NK-92 (cell line): Measurements from ENCODE around the gene SYT12.

Experiments used
- DNase-seq: peaks from one replicate; lab custom pipeline; 2025; ENCODE audit not compliant: unreplicated experiment; lab: John Stamatoyannopoulos, UW

The SYT12 gene

DNA sequence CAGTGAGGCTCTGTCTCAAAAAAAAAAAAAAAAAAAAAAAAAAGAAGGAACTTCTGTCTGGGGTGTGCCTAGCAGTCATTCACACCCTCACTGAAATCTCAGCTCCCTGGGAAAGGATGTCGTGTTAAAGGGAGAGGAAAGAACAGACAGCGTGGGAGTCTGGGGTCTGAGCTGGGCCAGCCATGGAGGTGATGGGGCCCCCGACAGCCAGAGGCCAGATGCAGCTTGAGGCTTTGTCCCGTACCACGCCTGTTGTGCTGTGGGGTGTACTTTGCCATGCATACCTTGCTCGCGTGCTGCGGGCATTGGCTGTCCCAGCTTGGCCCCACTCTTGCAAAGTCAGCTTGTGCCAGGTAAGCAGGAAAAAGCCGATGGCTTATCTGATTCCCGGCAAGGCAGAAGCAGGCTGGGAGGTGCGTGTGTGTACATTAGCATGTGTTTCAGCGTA, 4.6 kb downstream of the SYT12 start:
- no peak for DNase-seq

DNA sequence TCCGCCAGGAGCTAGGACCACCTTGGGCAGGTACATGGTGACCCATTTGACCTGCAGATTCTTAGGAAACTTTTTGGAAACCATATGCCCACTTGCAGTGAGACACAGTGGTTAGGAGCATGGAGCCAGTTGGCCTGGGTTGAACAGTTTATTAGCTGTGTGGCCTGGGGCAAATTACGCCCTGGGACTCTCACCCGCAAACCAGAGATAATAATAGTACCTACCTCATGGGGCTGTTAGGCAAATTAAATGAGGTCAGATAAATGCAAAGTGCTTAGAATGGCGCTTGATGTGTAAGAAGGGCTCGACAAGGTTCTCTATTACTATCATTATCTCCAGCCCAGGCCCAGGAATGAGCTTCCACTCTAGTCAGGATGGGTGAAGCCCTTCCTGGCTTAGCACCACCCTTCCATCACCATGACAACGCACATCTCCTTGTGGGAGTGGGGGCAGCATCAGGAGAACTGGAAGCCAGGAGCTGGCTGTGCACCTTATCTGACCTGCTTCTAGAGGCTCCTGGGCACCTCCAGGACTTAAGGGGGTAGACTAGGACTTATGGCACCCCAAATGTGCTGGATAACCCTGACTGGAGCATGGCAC, 5.1 kb downstream of the SYT12 start:
- DNase-seq: no peak

GRCh38 chr11:67029146-67029545, 6.2 kb downstream of the SYT12 start:
- DNase-seq: no peak

GRCh38 chr11:67030976-67031375, 8.0 kb downstream of the SYT12 start:
- no peak for DNase-seq

DNA sequence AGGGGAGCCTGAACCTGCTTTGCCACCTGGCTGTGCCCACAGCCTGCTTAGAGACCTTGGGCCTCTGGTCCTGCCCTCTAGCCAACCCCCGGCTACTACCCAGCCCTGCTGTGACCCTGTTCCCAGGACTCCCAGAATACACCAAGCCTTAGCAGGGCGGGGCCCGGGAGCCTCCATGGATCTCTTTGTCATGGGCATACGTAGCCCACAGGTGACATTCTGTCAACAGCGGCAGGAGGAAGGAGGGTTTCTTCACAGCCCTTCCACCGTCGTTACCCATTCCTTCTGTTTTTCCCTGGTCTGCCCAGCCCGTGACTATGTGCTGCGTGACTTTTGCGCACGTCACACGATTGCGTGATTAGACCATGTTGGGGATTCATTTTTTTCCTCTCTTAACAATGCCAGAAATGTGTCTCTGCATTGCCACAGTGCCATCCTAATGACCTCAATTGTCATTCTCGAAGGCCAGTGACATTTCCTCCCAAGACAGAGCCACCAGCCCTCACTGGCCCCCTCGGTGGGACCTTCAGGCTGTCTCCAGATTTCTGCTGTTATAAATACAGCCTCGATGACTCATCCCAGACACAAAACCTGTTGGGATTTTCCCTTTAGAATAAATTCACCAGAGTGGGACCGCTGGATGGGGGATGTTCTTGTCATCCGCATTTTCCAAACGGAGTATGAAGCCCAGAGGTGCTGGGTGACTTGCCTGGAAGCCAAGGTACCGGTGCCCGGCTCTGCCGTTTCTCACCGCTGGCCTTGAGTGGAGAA, 9.0 kb downstream of the SYT12 start:
- no peak for DNase-seq

DNA sequence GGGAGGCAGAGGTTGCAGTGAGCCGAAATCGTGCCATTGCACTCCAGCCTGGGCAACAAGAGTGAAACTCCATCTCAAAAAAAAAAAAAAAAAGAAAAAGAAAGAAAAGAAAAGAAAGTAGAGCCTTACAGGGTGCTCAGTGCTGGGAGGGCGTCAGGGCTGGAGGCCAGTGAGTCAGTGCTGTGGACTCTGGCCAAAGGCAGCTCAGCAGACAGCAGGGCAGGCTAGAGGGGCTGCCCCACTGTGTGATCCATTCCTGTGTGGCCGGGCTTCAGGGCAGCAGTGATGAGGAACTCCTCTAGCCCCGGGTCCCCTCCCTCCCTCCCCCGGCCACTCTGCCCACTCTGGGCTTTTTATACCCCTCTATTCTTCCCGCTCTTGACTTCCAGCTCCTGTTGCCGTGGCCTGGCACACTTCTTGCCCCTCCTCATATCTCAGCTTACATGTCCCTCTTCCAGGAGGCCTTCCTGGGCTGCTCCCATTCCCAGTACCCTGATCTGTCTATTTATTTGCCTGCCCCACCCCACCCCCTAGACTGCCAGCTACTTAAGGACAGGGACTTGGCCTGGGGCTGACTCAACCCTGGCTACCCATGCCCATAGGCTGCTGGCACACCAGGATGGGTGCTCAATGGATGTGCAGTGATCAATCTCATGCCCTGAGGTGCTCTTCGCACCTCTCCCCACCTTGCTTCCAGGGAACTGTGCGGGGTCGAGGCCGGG, 10.1 kb downstream of the SYT12 start:
- DNase-seq: no peak

DNA sequence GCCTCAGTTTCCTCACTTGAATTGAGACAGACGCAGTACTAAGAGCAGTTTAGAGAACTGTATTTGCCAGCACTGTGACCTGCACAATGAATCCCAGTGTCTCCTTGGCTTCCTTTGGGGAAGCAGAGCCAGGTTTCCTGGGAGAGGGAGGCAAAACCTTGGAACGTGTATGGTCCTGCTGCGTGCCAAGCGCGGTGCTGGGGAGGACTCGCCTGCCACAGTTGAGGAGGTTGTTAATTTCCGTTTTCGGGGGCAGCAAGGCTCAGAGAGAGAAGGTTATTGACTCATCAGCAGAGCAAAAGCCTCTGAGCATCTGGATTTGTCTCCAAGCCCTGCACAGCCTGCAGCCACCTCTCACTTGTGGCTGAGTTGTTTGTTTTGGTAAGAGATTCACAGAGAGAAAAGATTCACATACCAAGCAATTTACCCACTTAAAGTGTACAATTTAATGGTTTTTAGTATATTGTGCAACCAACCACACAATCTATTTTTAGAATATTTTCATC, 10.8 kb downstream of the SYT12 start:
- DNase-seq: no peak

GRCh38 chr11:67034350-67034749, 11.4 kb downstream of the SYT12 start:
- no peak for DNase-seq

DNA sequence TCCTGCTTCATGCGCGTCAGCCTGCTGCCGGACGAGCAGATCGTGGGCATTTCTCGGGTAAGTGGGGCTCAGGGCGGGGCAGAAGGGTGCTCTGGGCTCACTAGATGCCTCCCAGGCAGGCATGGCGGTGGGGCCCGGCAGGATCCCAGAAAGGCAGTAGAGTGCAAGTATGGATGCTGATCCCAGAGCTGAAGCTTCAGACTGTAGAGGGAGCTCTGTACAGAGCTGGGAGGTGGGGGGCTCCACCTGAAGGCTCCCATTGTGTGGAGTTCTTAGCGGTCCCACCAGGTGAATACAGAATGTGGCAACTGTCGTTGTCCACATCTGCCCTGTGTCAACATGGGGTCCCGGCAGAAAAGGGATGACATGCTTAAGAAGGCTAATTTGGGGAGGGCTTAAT, 17.2 kb downstream of the SYT12 start:
- no peak for DNase-seq

DNA sequence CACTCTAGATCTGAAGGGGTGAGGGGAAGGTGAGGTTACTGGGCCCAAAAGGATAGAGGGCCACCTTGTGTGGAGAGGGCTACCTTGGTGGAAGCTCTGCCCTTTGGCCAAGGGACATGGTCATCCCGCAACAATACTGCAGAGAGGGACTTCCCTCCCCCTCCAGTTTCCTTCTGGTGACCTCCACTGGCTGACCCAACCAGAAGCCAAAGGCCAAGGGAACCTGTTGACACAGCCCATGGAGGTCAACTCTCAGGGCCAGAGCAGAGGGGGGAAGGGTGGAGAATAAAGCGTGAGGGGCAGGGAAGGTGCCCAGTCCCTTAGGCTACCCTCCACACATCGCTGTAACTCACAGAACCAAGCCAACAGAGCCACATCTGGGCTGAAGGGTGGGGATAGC, 18.7 kb downstream of the SYT12 start:
- no peak for DNase-seq

- no peak for DNase-seq
Measured at GRCh38 chr11:67043572-67044349, 20.8 kb downstream of the SYT12 start.

GRCh38 chr11:67044496-67044895, 21.6 kb downstream of the SYT12 start:
- DNase-seq: no peak

DNA sequence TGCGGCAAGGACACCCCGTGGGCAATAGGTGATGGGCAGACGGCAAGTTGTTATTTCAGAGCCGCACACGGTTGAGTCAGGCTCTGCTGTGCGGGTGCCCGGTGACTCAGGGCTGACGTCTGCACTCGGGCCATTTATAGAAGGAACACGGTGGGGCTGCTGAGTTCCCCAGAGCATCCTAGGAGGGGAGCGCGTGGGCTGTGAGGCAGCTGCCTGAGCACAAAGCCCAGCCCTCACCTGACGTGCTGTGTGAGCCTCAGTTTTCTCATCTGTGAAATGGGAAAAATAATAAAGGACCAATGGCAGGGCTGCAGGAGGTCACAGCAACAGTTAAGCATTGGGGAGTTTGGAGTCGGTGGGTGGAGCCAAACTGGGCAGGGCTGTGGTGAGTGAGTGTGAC, 22.4 kb downstream of the SYT12 start:
- no peak for DNase-seq

GRCh38 chr11:67048515-67049130, 25.7 kb downstream of the SYT12 start:
- DNase-seq: no peak

DNA sequence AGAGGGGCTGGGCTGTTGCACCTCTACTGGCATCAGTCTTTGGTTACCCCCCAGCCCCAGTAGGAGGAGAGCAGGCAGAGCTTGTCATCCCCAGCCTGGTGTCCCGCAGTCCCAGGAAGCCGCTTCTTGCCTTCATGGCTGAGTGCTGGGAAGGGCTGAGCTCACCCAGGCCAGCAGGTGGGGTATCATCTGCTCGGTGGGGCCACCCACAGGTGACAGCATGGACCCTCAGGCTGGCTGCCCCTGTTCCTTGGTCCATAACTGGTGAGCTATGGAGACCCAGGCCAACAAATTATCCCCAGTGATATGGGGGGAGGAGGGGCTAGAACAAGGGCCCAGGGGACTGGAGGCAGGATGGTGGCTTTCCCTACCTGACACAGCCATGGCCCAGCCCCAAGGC, 27.2 kb downstream of the SYT12 start:
- DNase-seq: no peak

DNA sequence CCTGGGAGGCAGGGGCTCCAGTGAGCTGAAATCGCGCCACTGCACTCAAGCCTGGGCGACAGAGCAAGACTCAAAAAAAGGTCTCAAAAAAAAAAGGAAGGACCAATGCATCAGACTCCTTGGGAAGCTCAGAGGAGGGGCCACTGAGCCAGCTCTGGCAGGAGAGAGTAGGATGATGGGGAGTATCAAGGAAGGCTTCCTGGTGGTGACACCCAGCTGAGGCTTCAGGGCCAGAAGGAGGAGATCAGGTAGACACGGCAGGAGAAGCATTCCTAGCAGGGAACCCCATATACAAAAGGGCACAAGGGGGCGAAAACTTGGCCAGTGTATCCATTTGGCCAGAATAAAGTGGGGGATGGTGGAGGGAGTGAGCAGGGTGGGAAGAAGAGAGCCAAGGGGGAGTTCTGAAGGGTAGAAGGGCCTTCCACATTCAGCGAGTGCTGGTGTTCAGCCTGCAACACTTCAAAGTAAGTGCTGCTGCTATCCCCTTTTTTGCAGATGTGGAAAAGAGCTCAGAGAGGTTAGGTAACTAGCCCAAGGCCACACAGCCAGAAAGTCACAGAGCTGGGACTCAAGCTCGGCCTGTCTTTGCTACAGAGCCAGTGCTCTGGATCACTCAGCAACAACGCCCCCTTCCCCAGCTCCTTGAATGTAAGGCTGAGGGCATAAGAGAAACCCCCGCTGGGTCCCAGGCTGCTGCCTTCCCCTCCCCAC, 28.4 kb downstream of the SYT12 start:
- no peak for DNase-seq

DNA sequence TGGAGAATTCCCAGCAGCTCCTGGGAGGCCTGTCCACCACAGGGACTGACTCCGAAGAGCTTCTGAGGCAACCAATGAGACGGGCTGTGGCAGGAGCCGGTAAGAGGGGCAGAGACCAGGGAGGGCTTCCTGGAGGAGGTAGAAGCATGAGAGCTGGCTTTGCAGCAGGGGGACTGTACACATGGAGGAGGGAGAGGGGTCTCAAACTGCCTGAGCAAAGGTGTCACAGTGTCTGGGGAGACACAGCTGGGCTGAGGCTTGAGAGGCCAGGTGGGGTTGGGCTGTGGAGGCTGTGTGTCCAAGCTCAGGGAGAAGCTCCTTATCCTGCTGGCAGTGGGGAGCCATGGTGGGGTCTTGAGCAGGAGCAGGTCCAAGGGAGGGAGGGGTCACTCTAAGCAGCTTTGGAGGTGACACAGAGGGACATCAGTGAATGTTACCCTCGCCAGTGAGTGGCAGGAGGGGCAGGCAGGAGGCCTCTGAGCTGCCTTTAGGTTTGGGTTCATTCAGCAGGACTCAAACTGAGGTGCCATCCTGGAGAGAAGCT, 29.1 kb downstream of the SYT12 start:
- DNase-seq: no peak

DNA sequence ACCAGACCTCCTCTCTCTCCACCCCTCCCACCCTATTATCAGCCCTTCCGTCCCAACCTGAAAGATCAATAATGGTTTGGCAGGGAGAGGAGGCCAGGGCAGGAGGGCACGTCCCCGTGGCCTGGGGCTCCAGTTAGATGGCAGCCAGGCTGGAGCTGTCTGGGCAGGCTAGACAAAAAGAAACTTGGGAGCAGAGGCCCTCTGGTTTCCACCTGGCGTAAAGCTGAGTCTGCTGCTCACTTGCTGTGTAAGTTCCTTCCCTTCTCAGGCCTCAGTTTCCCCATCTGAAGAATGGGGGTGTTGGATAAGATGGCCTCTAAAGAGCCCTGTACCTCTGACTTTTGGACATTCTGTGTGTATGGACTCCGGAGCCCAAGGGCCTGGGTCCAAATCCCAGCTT, 30.0 kb downstream of the SYT12 start:
- no peak for DNase-seq

DNA sequence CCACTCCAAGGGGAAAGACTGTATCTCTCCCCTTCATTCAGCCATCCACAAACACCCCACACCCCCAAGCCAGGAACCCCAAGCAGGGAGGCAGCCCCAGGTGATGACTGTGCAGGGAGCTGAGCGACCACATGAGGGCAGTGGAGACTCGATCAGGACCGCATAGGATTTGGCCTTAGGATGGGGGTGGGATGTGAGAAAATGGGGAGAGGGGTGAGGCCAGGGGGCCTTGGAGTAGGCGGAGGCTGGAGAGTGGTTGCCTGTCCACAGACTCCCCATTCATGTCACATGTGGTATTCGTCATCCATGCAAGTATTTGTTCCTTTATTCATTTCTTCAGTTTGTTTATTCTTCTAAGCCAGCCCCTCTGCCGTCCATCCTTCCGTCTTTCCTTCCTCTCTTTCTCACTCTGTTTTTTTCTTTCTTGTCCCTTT, 31.0 kb downstream of the SYT12 start:
- DNase-seq: no peak

DNA sequence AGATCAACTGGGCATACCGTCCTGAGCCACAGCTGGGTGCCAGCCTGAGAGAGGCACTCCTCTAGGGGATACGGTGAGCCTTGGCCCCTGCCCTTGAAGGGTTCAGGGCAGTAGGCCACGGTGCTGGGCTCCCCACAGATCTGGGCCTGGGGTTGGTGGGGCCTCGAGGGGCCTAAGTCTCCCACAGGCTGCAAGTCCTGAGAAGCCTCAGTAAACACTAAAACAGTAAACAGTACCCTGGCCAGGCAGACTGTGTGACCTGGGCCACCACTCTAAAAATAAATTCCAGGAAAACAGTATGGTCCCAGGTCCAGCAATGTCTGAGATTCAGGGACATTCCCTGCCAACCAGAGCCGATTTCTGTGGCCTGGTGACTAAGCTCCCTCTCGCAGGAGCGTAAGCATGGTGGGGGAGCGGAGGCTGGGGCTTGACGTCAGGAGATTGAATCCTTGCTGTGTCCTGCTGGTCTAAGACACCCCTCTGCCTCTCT, 31.5 kb downstream of the SYT12 start:
- DNase-seq: no peak
